SK-N-SH (cell line): ENCODE measurements around the gene RFTN1.

Experiments used
- JUND ChIP-seq: IDR thresholded peaks from 2 replicates; pipeline ENCODE4 v1.4.0; 2012
- NFIC ChIP-seq: IDR thresholded peaks from 2 replicates; pipeline ENCODE4 v1.4.0; 2012; ENCODE audit warnings: borderline replicate concordance
- RAD21 ChIP-seq: IDR thresholded peaks from 2 replicates; pipeline ENCODE4 v1.6.1; 2012; ENCODE audit warnings: mild to moderate bottlenecking, low read length
- RFX5 ChIP-seq: IDR thresholded peaks from 2 replicates; pipeline ENCODE4 v1.6.1; 2012; ENCODE audit warnings: mild to moderate bottlenecking, improper control_type of control experiment, low read length
- USF2 ChIP-seq: fragments of 150-350 bp; IDR thresholded peaks from 2 replicates; pipeline ENCODE4 v1.6.1; 2017; ENCODE audit warnings: antibody characterized with exemption, low read length, low read depth, borderline replicate concordance

- TF ChIP-seq NFIC (no peak), RFX5 (no peak), USF2 (no peak), RAD21 (no peak), JUND (no peak)
These were observed 32.1 kb upstream of the RFTN1 start for GRCh38 chr3:16545413-16546185.
